K562 (cell line): ENCODE results near the gene PDE5A. TPM values are rescaled to one million over a fixed set of nuclear protein-coding genes. Genes with fewer than 3 reads are reported as not detected.

ENCODE experiments used
- ATAC-seq: fragments of 200-7000 bp; cut with Tn5 transposase; 3 replicates; pipeline ENCODE4 v1.9.1; 2020; ENCODE audit warnings: moderate library complexity
- BruUV-seq: library from RNA; stranded (reverse); fragments of 400-500 nt; replicated peaks from 2 replicates; lab custom pipeline; 2021; lab: Mats Ljungman, UMichigan
- CTCF ChIA-PET: fragments of 300-600 bp; formaldehyde crosslinking; extraction: SDS; loops from one replicate; lab custom pipeline; 2021; ENCODE audit warnings: low intra/inter-chr PET ratio; lab: Yijun Ruan, JAX
- POLR2A ChIA-PET: fragments of 300-600, 350-650 bp; sonication (Branson Sonifier 250); formaldehyde crosslinking; extraction: SDS; loops from one replicate; lab custom pipeline; 2021; ENCODE audit warnings: antibody characterized with exemption, inconsistent platforms; lab: Yijun Ruan, JAX
- DNase-seq, 4 experiments: peaks; one replicate each; pipeline versions ENCODE4 v3.0.0 to v3.0.0-alpha.2; 2011 to 2018; ENCODE audit warnings: low spot score in 3 of 4, mixed read lengths in 3 of 4; ENCODE audit errors: extremely low read depth in 1 of 4
- FAIRE-seq: peaks from 2 replicates; lab custom pipeline; 2011; peaks lifted over from hg19 to GRCh38; lab: Jason Lieb, UNC
- H2AFZ ChIP-seq: 2 replicates; pipeline ENCODE4 v1.6.0; 2011; ENCODE audit warnings: low read depth, low read length, control low read depth, inconsistent platforms
- H3K27ac ChIP-seq: fragments of 200-600 bp; 3 replicates; pipeline ENCODE4 v1.8.0; 2011; ENCODE audit warnings: low read depth, mild to moderate bottlenecking, control low read depth, inconsistent platforms, low read length, moderate library complexity, mixed read lengths; ENCODE audit errors: extremely low read depth
- H3K27me3 ChIP-seq, 2 experiments: fragments of 300-600 bp in 1 of 2; 2 replicates in 1 of 2; 3 replicates in 1 of 2; pipeline versions ENCODE4 v1.6.0 to v1.8.0; 2011; ENCODE audit warnings: inconsistent platforms in 2 of 2, low read length in 2 of 2, mild to moderate bottlenecking in 1 of 2, mixed read lengths in 1 of 2, moderate library complexity in 1 of 2; ENCODE audit not compliant: control insufficient read depth in 2 of 2, insufficient read depth in 2 of 2
- H3K36me3 ChIP-seq: fragments of 300-600 bp; 3 replicates; pipeline ENCODE4 v1.8.0; 2011; ENCODE audit warnings: mild to moderate bottlenecking, low read length, inconsistent platforms; ENCODE audit not compliant: control insufficient read depth, insufficient read depth
- H3K4me1 ChIP-seq, 2 experiments: fragments of 200-600 bp in 1 of 2; replicated peaks in 1 of 2; 2 replicates in 1 of 2; 3 replicates in 1 of 2; pipeline versions ENCODE4 v1.5.1 to v1.8.0; 2011; ENCODE audit warnings: inconsistent platforms in 2 of 2, low read length in 2 of 2, mild to moderate bottlenecking in 1 of 2, mixed read lengths in 1 of 2, moderate library complexity in 1 of 2; ENCODE audit not compliant: control insufficient read depth in 2 of 2, insufficient read depth in 2 of 2
- H3K4me2 ChIP-seq: 2 replicates; pipeline ENCODE4 v1.6.1; 2011; ENCODE audit warnings: low read length, control low read depth, inconsistent platforms, mixed read lengths; ENCODE audit not compliant: insufficient read depth
- H3K4me3 ChIP-seq: fragments of 200-600 bp; sonication (generic), shearing (Covaris generic); 2 replicates; pipeline ENCODE4 v1.5.1; 2016; ENCODE audit warnings: control low read depth, inconsistent platforms
- H3K79me2 ChIP-seq: fragments of 200-600 bp; 3 replicates; pipeline ENCODE4 v1.8.0; 2011; ENCODE audit warnings: low read length, inconsistent platforms; ENCODE audit not compliant: control insufficient read depth, insufficient read depth
- H3K9ac ChIP-seq, 2 experiments: 2 replicates each; pipeline versions ENCODE4 v1.6.0 to v1.6.1; 2011; ENCODE audit warnings: low read depth in 2 of 2, low read length in 2 of 2, control low read depth in 1 of 2, inconsistent platforms in 1 of 2, mild to moderate bottlenecking in 1 of 2, mixed read lengths in 1 of 2; ENCODE audit not compliant: insufficient read depth in 1 of 2
- H3K9me1 ChIP-seq: one replicate; pipeline ENCODE4 v1.6.0; 2011; ENCODE audit warnings: inconsistent platforms, mild to moderate bottlenecking, low read length, moderate library complexity; ENCODE audit not compliant: control insufficient read depth, insufficient read depth
- H3K9me3 ChIP-seq: replicated peaks from 2 replicates; pipeline ENCODE4 v1.5.1; 2011; ENCODE audit warnings: low read depth, low read length, inconsistent platforms; ENCODE audit not compliant: control insufficient read depth, insufficient read depth
- H4K20me1 ChIP-seq: replicated peaks from 2 replicates; pipeline ENCODE4 v1.6.1; 2011; ENCODE audit warnings: low read length, inconsistent platforms, mixed read lengths; ENCODE audit not compliant: control insufficient read depth, insufficient read depth
- C11orf30 ChIP-seq: fragments of 450-650 bp; IDR thresholded peaks from 2 replicates; pipeline ENCODE4 v1.6.1; 2016; ENCODE audit warnings: low read depth, mild to moderate bottlenecking
- ETV5 ChIP-seq: sonication (generic); formaldehyde crosslinking; IDR thresholded peaks from 2 replicates; pipeline ENCODE4 v1.4.0; 2020; ENCODE audit warnings: low read depth, mild to moderate bottlenecking, missing genetic modification reagents
- NR1H2 ChIP-seq: sonication (generic); formaldehyde crosslinking; IDR thresholded peaks from 2 replicates; pipeline ENCODE4 v1.4.0; 2020; ENCODE audit warnings: mild to moderate bottlenecking, missing genetic modification reagents
- NR4A1 ChIP-seq, 2 experiments: fragments of 250-450 bp in 1 of 2; fragments of 450-650 bp in 1 of 2; sonication (Bioruptor Pico) in 1 of 2; IDR thresholded peaks; 2 replicates each; pipeline versions ENCODE4 v1.4.0 to v1.6.1; 2016 to 2020; ENCODE audit warnings: mild to moderate bottlenecking in 2 of 2, missing compliant biosample characterization in 1 of 2, missing genetic modification characterization in 1 of 2, moderate library complexity in 1 of 2
- PCBP1 ChIP-seq: fragments of 200-400 bp; formaldehyde crosslinking; IDR thresholded peaks from 2 replicates; pipeline ENCODE4 v1.6.1; 2018; ENCODE audit warnings: mild to moderate bottlenecking, low read depth, low read length; ENCODE audit not compliant: poor library complexity, severe bottlenecking
- RHOXF2B ChIP-seq: fragments of 250-450 bp; sonication (Bioruptor Pico); conservative IDR thresholded peaks from 2 replicates; pipeline ENCODE4 v1.5.1; 2021
- TBL1XR1 ChIP-seq, 2 experiments: IDR thresholded peaks; 2 replicates each; pipeline ENCODE4 v1.6.1; 2012; ENCODE audit warnings: improper control_type of control experiment in 2 of 2, low read length in 2 of 2, mild to moderate bottlenecking in 1 of 2
- ZFPM2 ChIP-seq: fragments of 250-450 bp; sonication (Bioruptor Pico); IDR thresholded peaks from 2 replicates; pipeline ENCODE4 v1.5.1; 2022; ENCODE audit warnings: mild to moderate bottlenecking
- ZNF766 ChIP-seq: fragments of 200-800 bp; sonication (Bioruptor generic); conservative IDR thresholded peaks from 2 replicates; pipeline ENCODE4 v1.6.1; 2016; ENCODE audit warnings: missing genetic modification characterization, missing compliant biosample characterization
- WGBS: fragments of 100-300 bp; shearing (Covaris generic); methylation state at CpG from one replicate; pipeline ENCODE4 v1.1.6; 2016; ENCODE audit warnings: low coverage, mixed read lengths; ENCODE audit not compliant: insufficient coverage; ENCODE audit errors: missing lambda C conversion rate; 5-methylcytosine and 5-hydroxymethylcytosine counted together
- in situ Hi-C: fragments of 300-500 bp; cut with MboI; formaldehyde crosslinking; loops from 4 replicates; pipeline ENCODE4 v1.15.0; 2018; ENCODE audit warnings: inconsistent platforms, mixed read lengths
- intact Hi-C: fragments of 100-400 bp; cut with micrococcal nuclease; formaldehyde crosslinking; loops from 2 replicates; pipeline ENCODE4 v1.14.2; 2022
- polyA plus RNA-seq, 8 experiments: library from polyadenylated mRNA; depleted of rRNA in 4 of 8; stranded (reverse) in 5 of 8; unstranded in 3 of 8; fragments of >200 nt; fragmentation: Nextera tagmentation in 2 of 8; fragmentation: Illumina TruSeq in 1 of 8; extraction: Ambion mirVana in 2 of 8; extraction: Trizol in 1 of 8; gene quantifications; 2 replicates each; pipeline versions ENCODE4 v1.2.1 to v1.2.3, GENCODE V29; 2011 to 2014; ENCODE audit warnings: inconsistent platforms in 1 of 8, missing spikeins in 1 of 8
- total RNA-seq, 7 experiments: library from RNA; depleted of rRNA in 6 of 7; stranded (reverse); fragments of >200 nt in 6 of 7; fragmentation: Illumina TruSeq in 2 of 7; extraction: Trizol in 2 of 7; gene quantifications; 2 replicates each; pipeline versions ENCODE4 v1.2.1 to v1.2.3, GENCODE V29; 2011 to 2021; ENCODE audit warnings: low replicate concordance in 1 of 7
- TF ChIP-seq, protein P1 (sequence below): IDR thresholded peaks from 2 replicates; pipeline ENCODE4 v1.6.1; 2011; ENCODE audit warnings: borderline replicate concordance, low read depth, mild to moderate bottlenecking, moderate library complexity, low read length; ENCODE audit not compliant: insufficient read depth, poor library complexity, severe bottlenecking

Gene PDE5A
- total and polyA plus RNA-seq, 9 of the 15 experiments (the other 6 are each of a cell fraction or from before 2014, with no cell fraction given), result 0.07 to 1.9 (median 0.29) TPM

DNA sequence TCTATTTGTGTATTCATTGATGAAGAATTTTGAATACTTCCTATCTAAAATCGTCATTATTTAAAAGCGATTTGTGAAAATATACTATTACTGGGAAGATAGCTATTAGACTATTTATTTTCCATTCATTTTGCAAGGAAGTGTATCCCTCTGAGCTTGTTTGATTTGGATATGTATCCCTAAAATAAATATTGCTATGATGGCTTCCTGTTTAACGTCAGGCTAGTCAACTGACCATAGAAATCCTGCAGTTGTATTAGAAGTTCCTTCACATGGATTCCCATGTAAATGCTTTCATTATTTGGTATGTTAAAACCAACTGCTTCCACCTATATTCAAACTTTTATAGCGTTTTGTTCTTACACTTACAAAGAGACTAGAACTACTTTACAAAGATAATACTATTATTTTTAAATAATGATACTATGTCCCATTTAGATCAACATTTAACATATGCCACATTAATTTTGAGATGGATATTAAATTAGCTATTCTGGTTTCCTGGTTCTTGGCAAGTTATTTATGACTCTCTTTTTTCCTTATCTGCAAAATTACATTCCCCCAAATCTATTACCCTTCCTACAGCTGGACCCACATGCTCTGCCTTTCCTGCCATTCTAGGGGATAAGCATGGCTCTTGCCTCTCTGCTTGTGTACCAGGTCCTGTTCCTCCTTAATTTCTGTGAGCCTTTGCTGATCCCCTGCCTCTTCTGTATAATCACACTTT is 26.7 kb upstream of the PDE5A start:
- ChIA-PET POLR2A (no interaction called here), CTCF (no interaction called here)
- no peak for TF ChIP-seq NR1H2 (CRISPR knock-in tag)
- TF ChIP-seq, all 486 proteins: peak for 0
- H3K9me3 ChIP-seq, result no peaks in the 10 kb centered on the region
- no peak overlapping the region for H2AFZ ChIP-seq
- in situ Hi-C loops, result no loop called here
- H3K4me3 ChIP-seq, result no peak overlapping the region
- no peak for FAIRE-seq
- ATAC-seq, result no peak
- H3K9me1 ChIP-seq, result no peaks in the 10 kb centered on the region
- no peaks in the 10 kb centered on the region for H3K36me3 ChIP-seq
- H3K79me2 ChIP-seq, result no peaks in the 10 kb centered on the region
- H3K27me3 ChIP-seq, result no peaks in the 10 kb centered on the region
- H3K4me2 ChIP-seq, result no peak overlapping the region
- DNase-seq, result no peak
- H4K20me1 ChIP-seq, result no peaks in the 10 kb centered on the region
- BruUV-seq, result no TSS peak
- intact Hi-C loops, result no loop called here
- WGBS, result 0% methylated on average over 4 of the region's 4 CpGs
- H3K4me1 ChIP-seq, result no peaks in the 10 kb centered on the region
- no peak overlapping the region for H3K9ac ChIP-seq
- H3K27ac ChIP-seq, result no peak overlapping the region

DNA sequence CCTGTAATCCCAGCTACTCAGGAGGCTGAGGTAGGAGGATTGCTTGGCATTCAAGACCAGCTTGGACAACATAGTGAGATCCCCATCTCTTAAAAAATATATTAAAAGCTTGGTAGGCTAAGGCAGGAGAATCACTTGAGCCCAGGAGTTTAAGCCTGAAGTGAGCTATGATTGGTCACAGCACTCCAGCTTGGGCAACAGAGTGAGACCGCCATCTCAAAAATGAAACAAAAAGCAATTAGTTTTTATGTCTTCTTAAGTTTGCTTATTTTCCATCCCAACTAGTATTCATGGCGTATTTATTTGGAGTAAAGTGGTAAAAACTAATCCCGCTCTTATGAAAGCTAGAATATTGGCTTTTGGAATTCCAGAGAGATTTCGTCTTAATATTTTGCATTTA is 25.4 kb upstream of the PDE5A start:
- Histone ChIP-seq H3K36me3 (no peaks in the 10 kb centered on the region), H3K4me1 (no peaks in the 10 kb centered on the region), H3K9ac (no peak overlapping the region), H3K27me3 (no peaks in the 10 kb centered on the region), H3K79me2 (no peaks in the 10 kb centered on the region), H3K9me3 (no peaks in the 10 kb centered on the region), H3K27ac (no peak overlapping the region), H2AFZ (no peak overlapping the region), H3K9me1 (no peaks in the 10 kb centered on the region), H3K4me3 (no peak overlapping the region), H3K4me2 (no peak overlapping the region), H4K20me1 (no peaks in the 10 kb centered on the region)
- FAIRE-seq, result no peak
- intact Hi-C loops, result no loop called here
- ATAC-seq, result no peak
- no TSS peak for BruUV-seq
- POLR2A ChIA-PET, result no interaction called here
- CTCF ChIA-PET, result no interaction called here
- DNase-seq, result no peak
- in situ Hi-C loops, result no loop called here
- WGBS, result 4% methylated on average over 4 of the region's 4 CpGs
- TF ChIP-seq C11orf30, result no peak
- TF ChIP-seq, protein P1, sequence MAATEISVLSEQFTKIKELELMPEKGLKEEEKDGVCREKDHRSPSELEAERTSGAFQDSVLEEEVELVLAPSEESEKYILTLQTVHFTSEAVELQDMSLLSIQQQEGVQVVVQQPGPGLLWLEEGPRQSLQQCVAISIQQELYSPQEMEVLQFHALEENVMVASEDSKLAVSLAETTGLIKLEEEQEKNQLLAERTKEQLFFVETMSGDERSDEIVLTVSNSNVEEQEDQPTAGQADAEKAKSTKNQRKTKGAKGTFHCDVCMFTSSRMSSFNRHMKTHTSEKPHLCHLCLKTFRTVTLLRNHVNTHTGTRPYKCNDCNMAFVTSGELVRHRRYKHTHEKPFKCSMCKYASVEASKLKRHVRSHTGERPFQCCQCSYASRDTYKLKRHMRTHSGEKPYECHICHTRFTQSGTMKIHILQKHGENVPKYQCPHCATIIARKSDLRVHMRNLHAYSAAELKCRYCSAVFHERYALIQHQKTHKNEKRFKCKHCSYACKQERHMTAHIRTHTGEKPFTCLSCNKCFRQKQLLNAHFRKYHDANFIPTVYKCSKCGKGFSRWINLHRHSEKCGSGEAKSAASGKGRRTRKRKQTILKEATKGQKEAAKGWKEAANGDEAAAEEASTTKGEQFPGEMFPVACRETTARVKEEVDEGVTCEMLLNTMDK, result no peak
- TF ChIP-seq PCBP1, result no peak
- no peak for TF ChIP-seq ZNF766 (CRISPR knock-in tag)
- no peak for TF ChIP-seq TBL1XR1 (IDR thresholded peaks at IDR 0.05; ENCODE audit: low read length in 2 of 2)
- no peak for TF ChIP-seq NR4A1 (CRISPR knock-in tag; IDR thresholded peaks at IDR 0.05)
- no peak for TF ChIP-seq NR4A1 (tag; IDR thresholded peaks at IDR 0.05)
- no peak for TF ChIP-seq RHOXF2B (CRISPR knock-in tag)
- no peak for TF ChIP-seq ZFPM2 (CRISPR knock-in tag)
- no peak for TF ChIP-seq ETV5
